Activated CD4-positive, alpha-beta T cell treated with anti-CD3 and anti-CD28 coated beads, Interleukin-2, amount 10 ng/mL, durations not matched to agents 7 days and 5 days (primary cell): Measurements from ENCODE around the gene ZNF521. TPM values are rescaled to one million over a fixed set of nuclear protein-coding genes. Genes with fewer than 3 reads are reported as not detected.

Experiments
- CTCF ChIA-PET: fragments of 350-600 bp; sonication (Branson Sonifier 250); formaldehyde crosslinking; loops from one replicate; lab custom pipeline; 2021; ENCODE audit warnings: antibody characterized with exemption; lab: Charles Lee
- POLR2A ChIA-PET: fragments of 350-600 bp; sonication (Branson Sonifier 250); formaldehyde crosslinking; loops from one replicate; lab custom pipeline; 2021; ENCODE audit warnings: antibody characterized with exemption; lab: Charles Lee
- DNase-seq: peaks from one replicate; pipeline ENCODE4 v3.0.0-alpha.2; 2020
- H3K27ac Mint-ChIP-seq: one replicate; pipeline ENCODE4 v1.8.0; 2021; ENCODE audit warnings: mild to moderate bottlenecking, moderate library complexity, mixed read lengths
- H3K27me3 Mint-ChIP-seq: one replicate; pipeline ENCODE4 v1.8.0; 2021; ENCODE audit warnings: mixed read lengths
- H3K36me3 Mint-ChIP-seq: one replicate; pipeline ENCODE4 v1.8.0; 2021; ENCODE audit warnings: low read depth, mixed read lengths
- H3K4me1 Mint-ChIP-seq: one replicate; pipeline ENCODE4 v1.8.0; 2021; ENCODE audit warnings: mixed read lengths
- H3K4me3 Mint-ChIP-seq: one replicate; pipeline ENCODE4 v1.8.0; 2021; ENCODE audit warnings: mild to moderate bottlenecking, moderate library complexity, mixed read lengths
- H3K9me3 Mint-ChIP-seq: one replicate; pipeline ENCODE4 v1.8.0; 2021; ENCODE audit warnings: mixed read lengths
- total RNA-seq, 2 experiments: library from RNA; stranded (reverse); gene quantifications; one replicate each; pipeline ENCODE4 v1.2.3, GENCODE V29; 2021

Gene ZNF521
- total RNA-seq, 2 experiments from 2014 or later, result not detected

DNA sequence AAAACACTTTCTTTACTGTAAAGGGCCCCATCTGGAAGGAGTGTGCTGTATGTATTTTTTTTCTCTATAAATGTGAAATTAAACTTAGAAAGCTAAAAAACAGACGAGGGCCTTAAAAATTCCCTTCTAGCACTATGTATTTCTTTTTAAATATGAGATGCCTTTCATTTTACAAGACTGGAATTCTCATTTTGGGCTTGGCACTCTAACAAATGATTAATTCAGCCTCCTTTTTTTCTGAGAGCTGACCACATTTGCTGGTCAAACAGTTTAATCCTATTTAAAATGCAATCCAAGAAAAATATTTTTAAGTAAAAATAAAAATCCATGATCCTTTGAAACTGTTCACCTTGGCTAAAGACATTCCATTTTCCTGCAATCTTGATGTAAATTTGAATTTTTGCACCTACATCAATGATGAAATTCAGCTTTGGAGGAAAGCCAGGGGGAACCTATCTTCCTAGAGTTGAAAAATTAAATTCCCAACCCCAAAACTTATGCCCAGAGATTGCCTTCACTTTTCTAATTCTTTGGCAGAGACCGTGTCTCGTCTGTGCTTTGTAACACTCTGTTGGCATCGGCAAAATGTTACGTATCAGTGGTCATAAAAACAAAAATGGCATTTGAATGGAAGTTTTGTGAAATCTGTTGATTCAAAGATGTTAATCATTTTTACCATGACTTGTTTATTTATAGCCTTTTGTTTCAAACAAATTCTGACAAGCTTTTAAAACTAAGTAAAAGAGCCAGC, 284.5 kb downstream of the ZNF521 start:
- Mint-ChIP-seq H3K27me3 (peaks cover 2% of the 10 kb centered on the region), H3K27ac (no peak overlapping the region), H3K9me3 (no peaks in the 10 kb centered on the region), H3K4me1 (no peaks in the 10 kb centered on the region), H3K36me3 (no peaks in the 10 kb centered on the region), H3K4me3 (no peak overlapping the region)
- POLR2A ChIA-PET, result no interaction called here
- no peak for DNase-seq
- CTCF ChIA-PET, result no interaction called here

DNA sequence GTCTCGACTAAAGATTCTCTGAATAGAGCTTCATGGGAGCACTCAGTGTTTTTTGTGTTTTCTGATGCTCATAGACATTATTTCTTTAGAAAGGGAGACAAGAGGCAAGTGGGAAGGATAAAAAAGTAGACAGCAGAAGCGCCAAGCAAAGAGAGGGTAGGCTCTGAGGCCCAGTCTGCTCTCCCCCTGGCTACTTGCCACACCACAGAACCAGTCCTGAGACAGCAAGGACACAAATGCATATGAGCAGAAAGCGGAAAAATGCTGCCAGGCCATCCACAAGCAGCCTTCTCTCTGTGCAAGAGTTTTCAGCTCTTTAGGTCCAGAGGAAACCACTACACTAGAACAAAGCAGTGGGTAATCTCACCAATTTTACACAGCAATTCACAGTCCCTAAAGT, 285.4 kb downstream of the ZNF521 start:
- POLR2A ChIA-PET, result no interaction called here
- H3K4me3 Mint-ChIP-seq, result no peak overlapping the region
- CTCF ChIA-PET, result no interaction called here
- H3K27me3 Mint-ChIP-seq, result peaks cover 2% of the 10 kb centered on the region
- H3K36me3 Mint-ChIP-seq, result no peaks in the 10 kb centered on the region
- no peaks in the 10 kb centered on the region for H3K9me3 Mint-ChIP-seq
- no peak overlapping the region for H3K27ac Mint-ChIP-seq
- DNase-seq, result no peak
- no peaks in the 10 kb centered on the region for H3K4me1 Mint-ChIP-seq

DNA sequence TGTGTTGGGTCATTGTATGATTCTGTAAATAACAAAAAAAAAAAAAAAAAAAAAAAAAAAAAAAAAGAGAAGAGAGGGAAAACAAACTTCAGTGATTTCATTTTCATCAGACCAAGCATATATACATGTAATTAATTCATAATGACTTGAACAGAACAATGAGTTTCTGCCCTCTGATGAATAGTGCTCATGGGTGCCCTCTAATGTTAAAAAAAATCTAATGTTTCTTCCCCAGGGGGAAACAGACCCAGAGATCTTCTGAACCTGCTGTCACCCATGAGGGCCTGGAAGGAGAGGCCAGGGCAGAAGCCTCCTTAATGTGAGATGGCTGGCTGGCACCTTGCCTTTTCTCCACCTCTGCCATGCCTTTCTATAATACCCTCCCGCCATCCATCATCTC, 289.2 kb downstream of the ZNF521 start:
- no peaks in the 10 kb centered on the region for H3K4me1 Mint-ChIP-seq

DNA sequence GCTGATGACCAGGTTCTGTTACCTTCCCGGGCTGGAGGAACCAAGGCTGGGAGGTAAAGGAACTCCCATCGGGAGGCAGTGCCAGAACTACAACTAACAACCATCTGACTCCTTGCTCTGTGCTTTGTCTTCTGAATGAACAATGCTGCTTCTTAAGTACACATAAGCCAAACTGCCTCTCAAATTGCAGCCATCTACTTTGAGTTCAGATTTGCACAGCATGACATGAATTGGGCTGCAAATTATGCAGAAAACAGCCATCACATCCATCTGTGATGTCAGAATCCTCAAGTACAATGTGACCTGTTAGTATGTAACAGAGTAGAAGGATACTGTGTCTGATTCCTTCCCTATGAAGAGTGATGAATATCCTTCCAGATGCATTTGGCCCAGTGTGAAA, 290.6 kb downstream of the ZNF521 start:
- POLR2A ChIA-PET, result no interaction called here
- H3K4me3 Mint-ChIP-seq, result no peak overlapping the region

More for the DNA sequence above, 289.2 kb downstream of the ZNF521 start:
- Mint-ChIP-seq H3K27me3 (no peaks in the 10 kb centered on the region), H3K9me3 (no peaks in the 10 kb centered on the region), H3K4me3 (no peak overlapping the region), H3K27ac (no peak overlapping the region), H3K36me3 (no peaks in the 10 kb centered on the region)
- POLR2A ChIA-PET, result no interaction called here
- CTCF ChIA-PET, result no interaction called here
- no peak for DNase-seq

DNA sequence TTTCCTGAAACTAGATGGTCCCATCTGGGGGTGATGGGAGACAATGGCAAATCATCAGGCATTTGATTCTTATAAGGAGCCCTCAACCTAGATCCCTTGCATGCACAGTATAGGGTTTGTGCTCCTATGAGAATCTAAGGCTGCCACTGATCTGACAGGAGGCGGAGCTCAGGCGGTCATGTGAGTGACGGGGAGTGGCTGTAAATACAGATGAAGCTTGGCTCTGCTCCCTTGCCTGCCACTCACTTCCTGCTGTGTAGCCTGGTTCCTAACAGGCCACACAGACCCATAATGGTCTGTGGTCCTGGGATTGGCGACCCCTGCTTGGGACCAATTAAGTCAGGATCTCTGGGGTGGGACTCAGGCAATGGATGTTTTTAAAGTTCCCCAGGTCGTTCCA, 293.4 kb downstream of the ZNF521 start:
- no peak overlapping the region for H3K4me3 Mint-ChIP-seq
- POLR2A ChIA-PET, result no interaction called here
- CTCF ChIA-PET, result no interaction called here

More for the DNA sequence above, 290.6 kb downstream of the ZNF521 start:
- DNase-seq, result no peak
- Mint-ChIP-seq H3K9me3 (no peaks in the 10 kb centered on the region), H3K4me1 (no peaks in the 10 kb centered on the region), H3K27me3 (no peaks in the 10 kb centered on the region), H3K36me3 (no peaks in the 10 kb centered on the region), H3K27ac (no peak overlapping the region)
- CTCF ChIA-PET, result interaction anchor here (1.1 kb wide), 1 partner anchor 10 kb away, joined by 3 read pairs; no protein-coding TSS in a partner anchor

DNA sequence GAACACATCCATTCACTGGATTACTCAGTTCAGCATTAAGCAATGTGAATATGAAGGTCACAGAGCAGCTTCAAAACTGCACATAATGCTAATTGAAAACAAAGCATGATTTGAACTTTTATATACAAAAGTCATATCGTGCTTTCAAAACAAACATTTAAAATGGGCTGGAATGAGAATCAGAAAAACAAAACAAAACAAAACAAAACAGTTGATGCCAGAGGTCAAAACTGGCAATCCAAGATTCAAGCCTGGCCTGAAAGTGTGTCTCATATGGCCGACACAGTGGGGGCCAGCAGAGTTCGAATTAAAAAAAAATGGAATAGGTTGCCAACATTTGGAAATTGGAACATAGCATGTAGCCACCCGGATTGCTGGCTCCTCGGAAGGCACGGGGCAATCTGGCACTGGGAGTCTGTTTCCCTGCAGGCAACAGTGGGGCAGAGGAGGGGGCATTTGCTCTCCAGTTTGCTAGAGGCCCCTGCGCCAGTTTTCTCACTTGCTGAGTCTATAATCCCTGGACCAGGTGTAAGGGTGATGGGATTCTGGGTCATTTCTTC, 294.4 kb downstream of the ZNF521 start:
- H3K27ac Mint-ChIP-seq, result no peak overlapping the region
- H3K9me3 Mint-ChIP-seq, result no peaks in the 10 kb centered on the region
- ChIA-PET POLR2A (no interaction called here), CTCF (no interaction called here)
- no peak for DNase-seq
- no peaks in the 10 kb centered on the region for H3K36me3 Mint-ChIP-seq
- H3K4me1 Mint-ChIP-seq, result no peaks in the 10 kb centered on the region
- H3K27me3 Mint-ChIP-seq, result no peaks in the 10 kb centered on the region
- no peak overlapping the region for H3K4me3 Mint-ChIP-seq

More for the DNA sequence above, 293.4 kb downstream of the ZNF521 start:
- H3K27me3 Mint-ChIP-seq, result no peaks in the 10 kb centered on the region
- no peaks in the 10 kb centered on the region for H3K9me3 Mint-ChIP-seq
- H3K27ac Mint-ChIP-seq, result no peak overlapping the region
- H3K36me3 Mint-ChIP-seq, result no peaks in the 10 kb centered on the region
- no peak for DNase-seq
- no peaks in the 10 kb centered on the region for H3K4me1 Mint-ChIP-seq

DNA sequence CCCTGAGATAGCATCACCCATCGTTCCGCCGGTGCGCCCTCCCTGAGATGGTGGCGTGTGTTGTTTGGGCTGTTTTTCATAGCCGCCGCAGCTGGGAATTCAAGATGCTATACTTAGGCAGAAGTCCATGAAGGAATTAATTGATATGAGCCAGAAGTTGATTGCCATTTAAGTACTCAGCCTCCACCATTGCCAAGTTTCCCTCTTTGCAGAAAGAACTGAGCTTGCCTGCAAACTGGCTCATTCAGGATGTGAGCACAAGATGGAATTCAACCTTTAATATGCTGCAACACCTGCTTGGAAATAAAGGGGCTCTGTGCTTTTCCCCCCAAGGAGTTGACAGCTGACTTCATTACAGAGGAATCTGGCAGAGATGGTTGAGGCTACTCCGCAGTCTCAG, 295.5 kb downstream of the ZNF521 start:
- ChIA-PET CTCF (no interaction called here), POLR2A (no interaction called here)
- no peak for DNase-seq
- Mint-ChIP-seq H3K9me3 (no peaks in the 10 kb centered on the region), H3K27ac (no peak overlapping the region), H3K27me3 (no peaks in the 10 kb centered on the region), H3K4me1 (no peaks in the 10 kb centered on the region), H3K4me3 (no peak overlapping the region), H3K36me3 (no peaks in the 10 kb centered on the region)

DNA sequence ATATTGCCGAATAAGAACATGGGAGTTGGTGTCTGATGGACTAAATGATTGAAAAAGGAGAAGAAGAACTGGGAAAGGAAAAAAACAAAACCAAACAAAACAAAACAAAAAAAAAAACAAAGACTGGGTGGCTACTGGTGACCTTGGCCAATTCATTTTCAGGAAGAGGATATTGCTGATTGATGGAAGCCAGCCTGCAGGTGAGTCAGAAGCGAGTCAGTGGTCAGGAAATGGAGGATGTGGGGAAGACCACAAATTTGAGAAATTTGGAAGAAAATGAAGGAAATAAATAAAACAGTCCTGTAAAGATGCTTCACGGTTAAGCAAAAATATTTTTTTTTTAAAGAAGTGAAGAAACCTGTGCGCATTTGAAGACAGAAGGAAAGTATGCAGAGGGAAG, 296.9 kb downstream of the ZNF521 start:
- Mint-ChIP-seq H3K4me3 (no peak overlapping the region), H3K27me3 (no peaks in the 10 kb centered on the region), H3K9me3 (no peaks in the 10 kb centered on the region), H3K27ac (no peak overlapping the region), H3K4me1 (no peaks in the 10 kb centered on the region), H3K36me3 (no peaks in the 10 kb centered on the region)
- CTCF ChIA-PET, result no interaction called here
- no peak for DNase-seq
- POLR2A ChIA-PET, result no interaction called here

DNA sequence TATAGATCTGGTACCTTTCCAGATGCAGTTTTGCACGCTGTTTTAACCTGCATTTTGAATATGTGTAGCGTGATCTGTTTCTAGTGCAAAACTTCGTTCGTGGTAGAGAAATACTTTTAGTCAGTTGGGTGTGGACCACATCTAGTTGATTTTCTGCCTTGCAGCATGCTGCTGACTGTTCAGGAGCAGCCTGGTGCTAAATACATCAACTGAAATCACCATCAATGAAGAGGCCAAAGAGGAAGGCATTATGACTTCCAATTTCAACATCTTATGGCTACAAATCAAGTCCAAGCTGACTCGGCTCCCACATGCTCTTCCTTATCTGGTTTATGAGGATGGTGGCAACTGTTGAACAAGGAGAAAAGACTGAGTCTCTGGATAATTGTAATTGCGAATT, 298.5 kb downstream of the ZNF521 start:
- H3K27me3 Mint-ChIP-seq, result no peaks in the 10 kb centered on the region
- POLR2A ChIA-PET, result no interaction called here
- no peak overlapping the region for H3K4me3 Mint-ChIP-seq
- no peak for DNase-seq
- no peaks in the 10 kb centered on the region for H3K9me3 Mint-ChIP-seq
- no peaks in the 10 kb centered on the region for H3K36me3 Mint-ChIP-seq
- no peaks in the 10 kb centered on the region for H3K4me1 Mint-ChIP-seq
- CTCF ChIA-PET, result no interaction called here
- H3K27ac Mint-ChIP-seq, result no peak overlapping the region

DNA sequence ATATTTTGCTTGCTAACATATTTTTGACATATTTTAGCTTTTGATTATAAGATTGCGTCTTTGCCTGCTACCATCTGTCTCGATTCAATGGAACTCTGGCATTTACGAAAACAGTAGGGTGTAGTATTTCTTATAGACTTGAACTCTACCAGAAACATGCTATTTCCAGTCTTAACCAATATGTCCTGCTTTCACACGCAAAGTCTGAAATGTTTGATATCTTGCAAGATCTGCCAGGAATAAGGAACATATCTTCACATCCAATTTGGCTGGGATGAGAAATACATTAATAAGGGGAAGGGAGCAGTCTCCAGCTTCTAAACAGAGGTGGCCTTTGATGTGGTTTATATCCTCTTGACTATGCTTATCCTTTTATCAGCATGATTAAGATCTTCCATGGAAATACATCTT, 299.4 kb downstream of the ZNF521 start:
- Mint-ChIP-seq H3K36me3 (no peaks in the 10 kb centered on the region), H3K27ac (no peak overlapping the region), H3K27me3 (no peaks in the 10 kb centered on the region), H3K4me1 (no peaks in the 10 kb centered on the region), H3K4me3 (no peak overlapping the region), H3K9me3 (no peaks in the 10 kb centered on the region)
- no peak for DNase-seq
- ChIA-PET POLR2A (no interaction called here), CTCF (no interaction called here)

DNA sequence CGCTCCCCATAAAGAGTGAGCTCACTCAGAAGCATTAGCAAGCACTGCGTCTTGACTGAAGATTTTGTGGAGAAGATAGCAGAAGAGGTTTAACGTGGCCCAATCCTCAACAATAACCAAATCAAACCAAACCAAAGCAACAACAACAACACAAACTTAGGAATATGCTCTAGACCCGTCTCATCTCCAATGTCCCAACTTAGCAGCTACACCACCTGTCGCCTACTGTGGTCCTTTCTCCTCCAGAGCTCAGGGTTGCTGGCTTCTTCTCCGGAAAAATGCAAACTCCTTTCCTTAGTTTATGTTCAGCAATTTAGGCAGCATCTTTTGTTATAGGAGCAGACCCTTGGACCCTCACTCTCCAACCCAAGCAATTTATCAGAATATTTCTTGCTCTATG, 301.4 kb downstream of the ZNF521 start:
- Mint-ChIP-seq H3K9me3 (no peaks in the 10 kb centered on the region), H3K36me3 (no peaks in the 10 kb centered on the region), H3K27ac (no peak overlapping the region), H3K27me3 (no peaks in the 10 kb centered on the region), H3K4me1 (no peaks in the 10 kb centered on the region), H3K4me3 (no peak overlapping the region)
- ChIA-PET CTCF (no interaction called here), POLR2A (no interaction called here)
- DNase-seq, result no peak

DNA sequence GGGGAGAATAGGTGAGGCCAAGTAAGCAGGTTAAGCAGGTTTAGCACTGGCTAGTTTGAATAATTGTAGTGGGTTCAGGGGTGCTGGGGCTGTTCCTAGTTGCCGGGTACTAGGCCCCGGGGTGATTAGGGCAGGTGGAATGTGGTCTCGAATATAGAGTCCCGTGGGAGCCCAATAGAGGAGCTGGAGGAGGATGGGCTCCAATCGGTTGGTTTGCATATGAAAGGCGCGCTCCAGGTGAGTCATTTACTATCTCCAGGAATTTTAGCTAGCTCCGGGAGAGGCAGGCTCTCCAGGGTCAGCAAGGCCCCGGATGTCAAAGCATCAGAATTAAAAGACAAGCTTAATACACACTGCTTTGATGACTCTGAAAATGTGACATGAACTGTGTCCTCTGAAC, 304.0 kb downstream of the ZNF521 start:
- Mint-ChIP-seq H3K27me3 (no peaks in the 10 kb centered on the region), H3K27ac (no peak overlapping the region), H3K36me3 (no peaks in the 10 kb centered on the region), H3K4me3 (no peak overlapping the region), H3K9me3 (no peaks in the 10 kb centered on the region), H3K4me1 (no peaks in the 10 kb centered on the region)
- POLR2A ChIA-PET, result no interaction called here
- CTCF ChIA-PET, result no interaction called here
- no peak for DNase-seq

DNA sequence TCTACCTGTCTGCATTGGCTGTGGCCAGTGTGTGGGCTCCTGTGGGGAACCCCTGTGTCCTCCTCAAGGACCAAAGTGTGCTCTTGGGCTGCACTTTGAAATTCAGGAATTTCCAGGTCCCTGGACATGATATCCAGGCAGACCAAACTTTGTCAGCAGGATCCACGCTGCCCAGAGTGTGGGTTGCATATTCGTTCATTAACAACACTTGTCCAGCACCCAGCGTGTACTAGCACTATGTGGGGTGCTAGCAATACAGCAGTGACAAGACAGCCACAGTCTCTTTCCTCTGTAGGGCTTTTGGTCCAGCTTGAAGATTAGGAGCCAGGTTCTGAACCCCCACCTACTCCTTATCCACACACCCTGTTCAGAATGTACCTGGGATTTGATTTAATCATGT, 304.5 kb downstream of the ZNF521 start:
- Mint-ChIP-seq H3K4me3 (no peak overlapping the region), H3K4me1 (no peaks in the 10 kb centered on the region), H3K27me3 (no peaks in the 10 kb centered on the region), H3K36me3 (no peaks in the 10 kb centered on the region), H3K27ac (no peak overlapping the region), H3K9me3 (no peaks in the 10 kb centered on the region)
- ChIA-PET CTCF (no interaction called here), POLR2A (no interaction called here)
- no peak for DNase-seq

DNA sequence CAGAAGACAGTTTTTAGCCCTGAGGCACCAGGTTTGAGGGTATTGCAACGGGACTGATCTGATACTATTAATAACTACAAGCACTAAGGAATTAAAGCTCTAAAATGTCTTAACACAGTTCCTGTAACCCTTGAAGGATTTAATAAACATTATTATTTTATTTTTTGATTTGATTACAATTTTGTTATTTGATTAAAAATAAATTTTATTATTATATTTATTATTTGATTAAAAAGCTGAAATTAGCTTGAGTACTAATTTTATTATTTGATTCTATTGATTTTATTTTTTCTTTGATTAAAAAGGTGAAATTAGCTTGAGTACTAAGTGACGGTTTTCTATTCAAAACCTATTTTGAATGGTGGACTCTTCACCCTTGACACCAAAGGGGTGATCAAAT, 307.3 kb downstream of the ZNF521 start:
- Mint-ChIP-seq H3K4me3 (no peak overlapping the region), H3K36me3 (no peaks in the 10 kb centered on the region), H3K27me3 (no peaks in the 10 kb centered on the region), H3K4me1 (no peaks in the 10 kb centered on the region), H3K27ac (no peak overlapping the region), H3K9me3 (no peaks in the 10 kb centered on the region)
- POLR2A ChIA-PET, result no interaction called here
- CTCF ChIA-PET, result no interaction called here
- DNase-seq, result no peak
